NCI-H2227 (cell line): ENCODE measurements around the gene CORO7.

ENCODE experiments used
- DNase-seq: peaks from one replicate; lab custom pipeline; 2025; ENCODE audit not compliant: unreplicated experiment; lab: John Stamatoyannopoulos, UW

The CORO7 gene

GRCh38 chr16:4385789-4386450 lies 30.5 kb downstream of the CORO7 start:
- DNase-seq, result no peak

- no peak for DNase-seq
Observed at GRCh38 chr16:4385066-4385788, 31.2 kb downstream of the CORO7 start.

GRCh38 chr16:4384509-4384942 lies 31.9 kb downstream of the CORO7 start:
- DNase-seq, result no peak

- no peak for DNase-seq
Observed at GRCh38 chr16:4383591-4384444, 32.6 kb downstream of the CORO7 start.

GRCh38 chr16:4382795-4383357 lies 33.5 kb downstream of the CORO7 start:
- no peak for DNase-seq

GRCh38 chr16:4381935-4382794 lies 34.2 kb downstream of the CORO7 start:
- no peak for DNase-seq

- DNase-seq, result no peak
Observed at GRCh38 chr16:4381072-4381934, 35.1 kb downstream of the CORO7 start.

GRCh38 chr16:4380119-4381063 lies 36.0 kb downstream of the CORO7 start:
- DNase-seq, result peak; percentile 52

- DNase-seq, result no peak
Observed at GRCh38 chr16:4378999-4379690, 37.3 kb downstream of the CORO7 start.

- DNase-seq, result no peak
Observed at GRCh38 chr16:4378161-4378666, 38.2 kb downstream of the CORO7 start.

- DNase-seq, result no peak
Observed at GRCh38 chr16:4377573-4378154, 38.7 kb downstream of the CORO7 start.

GRCh38 chr16:4376893-4377572 lies 39.4 kb downstream of the CORO7 start:
- no peak for DNase-seq

- no peak for DNase-seq
Observed at GRCh38 chr16:4376126-4376892, 40.1 kb downstream of the CORO7 start.

GRCh38 chr16:4375717-4376116 lies 40.7 kb downstream of the CORO7 start:
- no peak for DNase-seq

GRCh38 chr16:4373909-4374742 lies 42.3 kb downstream of the CORO7 start:
- peak; percentile 43 for DNase-seq
